ENCODE measurements around the gene PRKCE. TPM values are rescaled to one million over a fixed set of nuclear protein-coding genes. Genes with fewer than 3 reads are reported as not detected.

The PRKCE gene
- total and polyA plus RNA-seq, 2 donors (not counting 3 experiments of a cell fraction or from before 2014, with no cell fraction given): 27.9 to 33.9 TPM

DNA sequence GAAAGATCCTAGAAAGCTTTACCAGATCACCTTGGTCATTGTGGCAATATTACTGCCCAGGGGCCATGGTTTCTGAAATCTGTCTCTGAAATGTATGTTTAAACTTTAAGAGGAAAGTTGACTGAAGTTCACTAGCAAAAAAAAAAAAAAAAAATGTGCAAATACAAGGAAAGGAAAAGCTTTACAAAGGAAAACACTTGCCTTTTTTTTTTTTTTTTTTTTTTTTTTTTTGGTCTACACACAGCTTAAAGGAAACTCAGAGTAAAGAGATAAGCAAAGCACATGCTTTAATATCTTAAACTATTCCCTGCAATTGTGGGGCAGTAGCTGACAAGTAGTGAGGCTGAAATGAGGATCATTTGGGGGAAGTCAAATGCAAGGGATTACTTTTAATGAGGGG is 471.5 kb downstream of the PRKCE start:
- Histone ChIP-seq H3K27ac (ENCODE audit: insufficient read depth, low read depth, low read length) (no peak overlapping the region), H3K9ac (replicated peaks; ENCODE audit: extremely low read depth, insufficient read depth, low read length) (no peak overlapping the region), H4K20me1 (replicated peaks; ENCODE audit: control insufficient read depth, extremely low read depth, insufficient read depth, low read length) (no peaks in the 10 kb centered on the region), H3K27me3 (ENCODE audit: control insufficient read depth in 2 of 2, insufficient read depth in 2 of 2, low read length in 2 of 2) (no peaks in the 10 kb centered on the region), H3K4me2 (ENCODE audit: insufficient read depth, low read length) (no peak overlapping the region), H3K4me3 (replicated peaks in 1 of 3; ENCODE audit: insufficient read depth in 1 of 3, low read depth in 1 of 3, low read length in 3 of 3) (no peak overlapping the region), H3K79me2 (ENCODE audit: control insufficient read depth, insufficient read depth, low read length) (peaks cover 4% of the 10 kb centered on the region), H3K4me1 (ENCODE audit: control insufficient read depth, extremely low read depth, insufficient read depth, low read length) (peaks cover 27% of the 10 kb centered on the region), H3K9me1 (replicated peaks; ENCODE audit: control insufficient read depth, extremely low read depth, insufficient read depth, low read length) (no peaks in the 10 kb centered on the region), H3K9me3 (replicated peaks; ENCODE audit: control insufficient read depth, insufficient read depth, low read length) (no peaks in the 10 kb centered on the region), H2AFZ (ENCODE audit: low read depth, low read length) (no peak overlapping the region), H3K36me3 (ENCODE audit: control insufficient read depth in 2 of 2, extremely low read depth in 1 of 2, insufficient read depth in 2 of 2, low read length in 2 of 2) (no peaks in the 10 kb centered on the region)
- DNase-seq (ENCODE audit: low read depth, low spot score) (peak; percentile 76), FAIRE-seq (no peak)
- no peak for TF ChIP-seq POLR2A (IDR thresholded peaks at IDR 0.05; ENCODE audit: low read depth, low read length)
- TF ChIP-seq GATA2 (IDR thresholded peaks at IDR 0.05; ENCODE audit: insufficient read depth, insufficient read length, low read depth, low read length): no peak
- no peak for TF ChIP-seq FOS (IDR thresholded peaks at IDR 0.05; ENCODE audit: borderline replicate concordance, insufficient read depth, low read length)
- no peak for TF ChIP-seq JUN (IDR thresholded peaks at IDR 0.05; ENCODE audit: borderline replicate concordance, insufficient read depth, insufficient read length, low read depth)
- no peak for TF ChIP-seq EZH2 (IDR thresholded peaks at IDR 0.05; ENCODE audit: borderline replicate concordance, low read depth, low read length, severe bottlenecking)
- ChIA-PET CTCF (interaction anchor here (0.7 to 1.4 kb wide), 9 partner anchors 8 to 313 kb away, joined by 3 to 5 read pairs (median 4); no protein-coding TSS in a partner anchor), POLR2A (no interaction called here)
- dilution Hi-C loops (cut with MboI; ENCODE audit: extremely low pct_ligation_motif_present, low sequenced_read_pairs): no loop called here
- intact Hi-C loops (cut with micrococcal nuclease): no loop called here
- no TSS peak for BruUV-seq (replicated peaks)

DNA sequence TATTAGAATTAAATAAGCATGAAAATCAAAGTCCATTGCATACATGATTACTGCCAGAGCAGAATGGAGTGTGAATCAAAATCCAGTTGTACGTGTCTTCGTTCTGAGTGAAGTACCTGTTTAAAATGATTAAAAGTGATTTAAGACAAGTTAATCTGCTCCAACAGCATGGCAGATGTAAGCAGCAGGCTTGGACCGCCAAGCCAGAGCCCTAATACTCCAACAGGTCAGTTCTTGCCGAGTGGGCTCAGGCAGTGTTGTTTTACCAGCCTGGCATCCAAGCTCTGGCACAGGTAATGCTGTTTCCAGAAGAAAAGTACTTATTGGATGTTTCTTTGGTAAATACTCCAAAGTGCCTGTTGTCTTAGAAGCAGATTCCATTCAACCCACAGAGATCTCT is 474.3 kb downstream of the PRKCE start:
- intact Hi-C loops (cut with micrococcal nuclease) (no loop called here), dilution Hi-C loops (cut with MboI; ENCODE audit: extremely low pct_ligation_motif_present, low sequenced_read_pairs) (no loop called here)
- BruUV-seq (replicated peaks): no TSS peak
- Histone ChIP-seq H3K9me3 (replicated peaks; ENCODE audit: control insufficient read depth, insufficient read depth, low read length) (no peaks in the 10 kb centered on the region), H3K4me3 (replicated peaks in 1 of 3; ENCODE audit: insufficient read depth in 1 of 3, low read depth in 1 of 3, low read length in 3 of 3) (no peak overlapping the region), H3K79me2 (ENCODE audit: control insufficient read depth, insufficient read depth, low read length) (no peaks in the 10 kb centered on the region), H3K9me1 (replicated peaks; ENCODE audit: control insufficient read depth, extremely low read depth, insufficient read depth, low read length) (no peaks in the 10 kb centered on the region), H2AFZ (ENCODE audit: low read depth, low read length) (no peak overlapping the region), H3K4me1 (ENCODE audit: control insufficient read depth, extremely low read depth, insufficient read depth, low read length) (peaks cover 2% of the 10 kb centered on the region), H3K27me3 (ENCODE audit: control insufficient read depth in 2 of 2, insufficient read depth in 2 of 2, low read length in 2 of 2) (no peaks in the 10 kb centered on the region), H3K9ac (replicated peaks; ENCODE audit: extremely low read depth, insufficient read depth, low read length) (no peak overlapping the region), H3K4me2 (ENCODE audit: insufficient read depth, low read length) (no peak overlapping the region), H4K20me1 (replicated peaks; ENCODE audit: control insufficient read depth, extremely low read depth, insufficient read depth, low read length) (no peaks in the 10 kb centered on the region), H3K36me3 (ENCODE audit: control insufficient read depth in 2 of 2, extremely low read depth in 1 of 2, insufficient read depth in 2 of 2, low read length in 2 of 2) (no peaks in the 10 kb centered on the region), H3K27ac (ENCODE audit: insufficient read depth, low read depth, low read length) (no peak overlapping the region)
- CTCF ChIA-PET: interaction anchor here (0.9 kb wide), 1 partner anchor 62 kb away, joined by 3 read pairs; no protein-coding TSS in a partner anchor
- FAIRE-seq (no peak), DNase-seq (ENCODE audit: low read depth, low spot score) (no peak)
- TF ChIP-seq POLR2AphosphoS5 (IDR thresholded peaks at IDR 0.05; ENCODE audit: insufficient read depth, low read depth, low read length): no peak
- TF ChIP-seq, protein P1, sequence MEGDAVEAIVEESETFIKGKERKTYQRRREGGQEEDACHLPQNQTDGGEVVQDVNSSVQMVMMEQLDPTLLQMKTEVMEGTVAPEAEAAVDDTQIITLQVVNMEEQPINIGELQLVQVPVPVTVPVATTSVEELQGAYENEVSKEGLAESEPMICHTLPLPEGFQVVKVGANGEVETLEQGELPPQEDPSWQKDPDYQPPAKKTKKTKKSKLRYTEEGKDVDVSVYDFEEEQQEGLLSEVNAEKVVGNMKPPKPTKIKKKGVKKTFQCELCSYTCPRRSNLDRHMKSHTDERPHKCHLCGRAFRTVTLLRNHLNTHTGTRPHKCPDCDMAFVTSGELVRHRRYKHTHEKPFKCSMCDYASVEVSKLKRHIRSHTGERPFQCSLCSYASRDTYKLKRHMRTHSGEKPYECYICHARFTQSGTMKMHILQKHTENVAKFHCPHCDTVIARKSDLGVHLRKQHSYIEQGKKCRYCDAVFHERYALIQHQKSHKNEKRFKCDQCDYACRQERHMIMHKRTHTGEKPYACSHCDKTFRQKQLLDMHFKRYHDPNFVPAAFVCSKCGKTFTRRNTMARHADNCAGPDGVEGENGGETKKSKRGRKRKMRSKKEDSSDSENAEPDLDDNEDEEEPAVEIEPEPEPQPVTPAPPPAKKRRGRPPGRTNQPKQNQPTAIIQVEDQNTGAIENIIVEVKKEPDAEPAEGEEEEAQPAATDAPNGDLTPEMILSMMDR (IDR thresholded peaks at IDR 0.05; ENCODE audit: extremely low read depth in 1 of 2, insufficient read depth in 1 of 2, low read depth in 1 of 2, low read length in 2 of 2): no peak
- no peak for TF ChIP-seq FOS (IDR thresholded peaks at IDR 0.05; ENCODE audit: borderline replicate concordance, insufficient read depth, low read length)
- TF ChIP-seq GATA2 (IDR thresholded peaks at IDR 0.05; ENCODE audit: insufficient read depth, insufficient read length, low read depth, low read length): no peak
- TF ChIP-seq JUN (IDR thresholded peaks at IDR 0.05; ENCODE audit: borderline replicate concordance, insufficient read depth, insufficient read length, low read depth): no peak
- no peak for TF ChIP-seq MYC (IDR thresholded peaks at IDR 0.05; ENCODE audit: low read depth, low read length)
- no peak for TF ChIP-seq EZH2 (IDR thresholded peaks at IDR 0.05; ENCODE audit: borderline replicate concordance, low read depth, low read length, severe bottlenecking)
- TF ChIP-seq POLR2A (IDR thresholded peaks at IDR 0.05; ENCODE audit: low read depth, low read length): no peak
- TF ChIP-seq, protein P2, sequence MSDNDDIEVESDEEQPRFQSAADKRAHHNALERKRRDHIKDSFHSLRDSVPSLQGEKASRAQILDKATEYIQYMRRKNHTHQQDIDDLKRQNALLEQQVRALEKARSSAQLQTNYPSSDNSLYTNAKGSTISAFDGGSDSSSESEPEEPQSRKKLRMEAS (IDR thresholded peaks at IDR 0.05; ENCODE audit: insufficient read depth, insufficient read length): no peak
- POLR2A ChIA-PET: no interaction called here
